GM12864 (cell line): ENCODE measurements around the gene ST3GAL4.
"Not testable (repeated sequence)": the region's sequence is repeated elsewhere in the genome, so short reads cannot be mapped to it uniquely, and the experiment has no call there.

Source experiments
- DNase-seq: peaks from one replicate; pipeline ENCODE4 v3.0.0-alpha.2; 2011; ENCODE audit warnings: low read depth
- H3K4me3 ChIP-seq: 2 replicates; pipeline ENCODE4 v1.5.1; 2011; ENCODE audit warnings: mild to moderate bottlenecking, low read depth, low read length, control low read depth
- CTCF ChIP-seq: IDR thresholded peaks from 2 replicates; pipeline ENCODE4 v1.5.1; 2011; ENCODE audit warnings: low read depth, mild to moderate bottlenecking, moderate library complexity, low read length, control low read depth, inconsistent platforms; ENCODE audit errors: missing control alignments

ST3GAL4 gene

GRCh38 chr11:126375726-126376125 lies 20.2 kb downstream of the ST3GAL4 start:
- no peak for TF ChIP-seq CTCF
- H3K4me3 ChIP-seq, result no peak overlapping the region
- DNase-seq, result no peak

GRCh38 chr11:126378763-126379162 lies 23.3 kb downstream of the ST3GAL4 start:
- no peak for DNase-seq
- no peak for TF ChIP-seq CTCF
- no peak overlapping the region for H3K4me3 ChIP-seq

GRCh38 chr11:126380909-126381308 lies 25.4 kb downstream of the ST3GAL4 start:
- H3K4me3 ChIP-seq, result no peak overlapping the region
- no peak for TF ChIP-seq CTCF
- DNase-seq, result no peak

- H3K4me3 ChIP-seq, DNase-seq: not testable (repeated sequence)
Measured at GRCh38 chr11:126381960-126382359, 26.5 kb downstream of the ST3GAL4 start.

GRCh38 chr11:126382641-126383040 lies 27.2 kb downstream of the ST3GAL4 start:
- DNase-seq, result not testable (repeated sequence)

GRCh38 chr11:126383339-126384335 lies 28.2 kb downstream of the ST3GAL4 start:
- TF ChIP-seq CTCF, result no peak
- H3K4me3 ChIP-seq, result no peak overlapping the region
- no peak for DNase-seq

More at GRCh38 chr11:126382641-126383040, 27.2 kb downstream of the ST3GAL4 start:
- H3K4me3 ChIP-seq, result not testable (repeated sequence)

- no peak for DNase-seq
- TF ChIP-seq CTCF, result no peak
- no peak overlapping the region for H3K4me3 ChIP-seq
Measured at GRCh38 chr11:126384449-126385070, 29.1 kb downstream of the ST3GAL4 start.
